GM12878 (cell line): ENCODE results near the gene SLC13A3. TPM values are rescaled to one million over a fixed set of nuclear protein-coding genes. Genes with fewer than 3 reads are reported as not detected.

Source experiments
- ATAC-seq: fragments of 200-7000 bp; cut with Tn5 transposase; 3 replicates; pipeline ENCODE4 v1.9.1; 2020; ENCODE audit warnings: mild to moderate bottlenecking, moderate library complexity
- BruUV-seq: library from RNA; stranded (reverse); fragments of 400-500 nt; replicated peaks from 2 replicates; lab custom pipeline; 2021; lab: Mats Ljungman, UMichigan
- CTCF ChIA-PET: fragments of 300-600 bp; sonication (Branson Sonifier 250); formaldehyde crosslinking; extraction: SDS; loops from one replicate; lab custom pipeline; 2021; ENCODE audit warnings: inconsistent platforms; lab: Yijun Ruan, JAX
- POLR2A ChIA-PET: fragments of 350-600 bp; formaldehyde crosslinking; extraction: SDS; loops from one replicate; lab custom pipeline; 2021; ENCODE audit warnings: inconsistent platforms; lab: Charles Lee
- RAD21 ChIA-PET: fragments of 300-600 bp; sonication (Branson Sonifier 250); formaldehyde crosslinking; loops from one replicate; lab custom pipeline; 2023; ENCODE audit warnings: antibody characterized with exemption; ENCODE audit not compliant: unreplicated experiment; lab: Charles Lee
- SMC1A ChIA-PET: fragments of 300-600 bp; sonication (Branson Sonifier 250); formaldehyde crosslinking; loops from one replicate; lab custom pipeline; 2023; ENCODE audit not compliant: unreplicated experiment, uncharacterized antibody; lab: Charles Lee
- DNase-seq: peaks from one replicate; pipeline ENCODE4 v3.0.0-alpha.2; 2011; ENCODE audit warnings: low read depth, low spot score
- FAIRE-seq: peaks from 3 replicates; lab custom pipeline; 2011; peaks lifted over from hg19 to GRCh38; lab: Jason Lieb, UNC
- H2AFZ ChIP-seq: 2 replicates; pipeline ENCODE4 v1.6.0; 2011; ENCODE audit warnings: low read depth, low read length, control low read depth; ENCODE audit not compliant: control insufficient read depth
- H3K27ac ChIP-seq: 2 replicates; pipeline ENCODE4 v1.5.1; 2011; ENCODE audit warnings: control low read depth; ENCODE audit not compliant: control insufficient read depth, insufficient read depth
- H3K27me3 ChIP-seq, 2 experiments: replicated peaks in 1 of 2; 2 replicates each; pipeline versions ENCODE4 v1.6.0 to v1.6.1; 2011; ENCODE audit warnings: low read length in 1 of 2; ENCODE audit not compliant: control insufficient read depth in 2 of 2, insufficient read depth in 2 of 2
- H3K36me3 ChIP-seq, 2 experiments: 2 replicates each; pipeline ENCODE4 v1.5.1; 2011; ENCODE audit warnings: low read length in 1 of 2; ENCODE audit not compliant: control insufficient read depth in 2 of 2, insufficient read depth in 2 of 2
- H3K4me1 ChIP-seq: 2 replicates; pipeline ENCODE4 v1.6.1; 2011; ENCODE audit warnings: mild to moderate bottlenecking, low read length, moderate library complexity, mixed read lengths; ENCODE audit not compliant: control insufficient read depth, insufficient read depth
- H3K4me2 ChIP-seq: 2 replicates; pipeline ENCODE4 v1.6.0; 2011; ENCODE audit warnings: control low read depth; ENCODE audit not compliant: control insufficient read depth, insufficient read depth
- H3K4me3 ChIP-seq: fragments of 200-600 bp; sonication (generic); 2 replicates; pipeline ENCODE4 v1.5.1; 2016
- H3K79me2 ChIP-seq: 2 replicates; pipeline ENCODE4 v1.6.0; 2011; ENCODE audit warnings: low read length; ENCODE audit not compliant: control insufficient read depth, insufficient read depth
- H3K9ac ChIP-seq: 2 replicates; pipeline ENCODE4 v1.8.0; 2011; ENCODE audit warnings: low read length, control low read depth, mixed read lengths; ENCODE audit not compliant: control insufficient read depth, insufficient read depth
- H3K9me3 ChIP-seq: replicated peaks from 3 replicates; pipeline ENCODE4 v1.5.1; 2011; ENCODE audit warnings: mild to moderate bottlenecking, low read length; ENCODE audit not compliant: control insufficient read depth, insufficient read depth
- H4K20me1 ChIP-seq: 2 replicates; pipeline ENCODE4 v1.6.0; 2011; ENCODE audit not compliant: control insufficient read depth, insufficient read depth
- ESRRA ChIP-seq: IDR thresholded peaks from 2 replicates; pipeline ENCODE4 v1.6.1; 2012; ENCODE audit warnings: mild to moderate bottlenecking, low read length, improper control_type of control experiment
- JUNB ChIP-seq: IDR thresholded peaks from 2 replicates; pipeline ENCODE4 v1.6.1; 2016; ENCODE audit warnings: antibody characterized with exemption, mild to moderate bottlenecking
- WGBS: methylation state at CpG from one replicate; pipeline ENCODE4 v1.1.6; 2016; ENCODE audit warnings: low lambda C conversion rate; ENCODE audit not compliant: insufficient replicate concordance, insufficient coverage; ENCODE audit errors: missing lambda C conversion rate; 5-methylcytosine and 5-hydroxymethylcytosine counted together
- in situ Hi-C: fragments of 300-500 bp; cut with MboI; formaldehyde crosslinking; loops from 9 replicates; pipeline ENCODE4 v1.14.3; 2018; ENCODE audit warnings: mixed read lengths
- intact Hi-C: fragments of 100-400 bp; cut with micrococcal nuclease; formaldehyde crosslinking; loops from one replicate; pipeline ENCODE4 v1.14.2; 2022; ENCODE audit not compliant: unreplicated experiment
- polyA plus RNA-seq, 11 experiments: library from polyadenylated mRNA; depleted of rRNA in 4 of 11; unstranded in 6 of 11; stranded (reverse) in 5 of 11; fragments of >200 nt; fragmentation: Nextera tagmentation in 4 of 11; fragmentation: Illumina TruSeq in 1 of 11; extraction: Ambion mirVana in 4 of 11; extraction: Trizol in 1 of 11; gene quantifications; 1 replicate in 1 of 11; 2 replicates in 10 of 11; pipeline versions ENCODE4 v1.2.1 to v1.2.3, GENCODE V29; 2011 to 2016; ENCODE audit warnings: inconsistent platforms in 2 of 11, missing spikeins in 2 of 11, low read depth in 1 of 11
- total RNA-seq, 4 experiments: library from RNA; depleted of rRNA in 3 of 4; stranded (reverse); fragments of >200 nt in 3 of 4; fragmentation: Illumina TruSeq in 1 of 4; extraction: Trizol in 1 of 4; gene quantifications; 2 replicates each; pipeline versions ENCODE4 v1.2.1 to v1.2.3, GENCODE V29; 2013 to 2021
- TF ChIP-seq, protein P1 (sequence below): IDR thresholded peaks from 2 replicates; pipeline ENCODE4 v1.6.1; 2012; ENCODE audit warnings: mild to moderate bottlenecking, low read depth, low read length
- TF ChIP-seq, protein P2 (sequence below): fragments of 450-650 bp; IDR thresholded peaks from 2 replicates; pipeline ENCODE4 v1.6.1; 2016; ENCODE audit warnings: mild to moderate bottlenecking, moderate library complexity, borderline replicate concordance

The SLC13A3 gene
- total and polyA plus RNA-seq, 10 of the 15 experiments (the other 5 are each of a cell fraction or from before 2014, with no cell fraction given) = 0.03 to 0.76 (median 0.07) TPM; not detected in 4

- H3K9ac ChIP-seq = no peak overlapping the region
- ATAC-seq (no peak), DNase-seq (no peak), FAIRE-seq (no peak)
- POLR2A ChIA-PET = no interaction called here
- no TSS peak for BruUV-seq
- no peaks in the 10 kb centered on the region for H3K36me3 ChIP-seq
- no peaks in the 10 kb centered on the region; the same call in 2 of the 3 replicates for H3K9me3 ChIP-seq
- no peaks in the 10 kb centered on the region for H3K79me2 ChIP-seq
- no peaks in the 10 kb centered on the region for H3K4me1 ChIP-seq
- H3K4me3 ChIP-seq = no peak overlapping the region
- no peak overlapping the region for H2AFZ ChIP-seq
- no peaks in the 10 kb centered on the region for H4K20me1 ChIP-seq
- no peak overlapping the region for H3K27ac ChIP-seq
- RAD21 ChIA-PET = no interaction called here
- SMC1A ChIA-PET = no interaction called here
- intact Hi-C loops = no loop called here
- in situ Hi-C loops = no loop called here
- H3K4me2 ChIP-seq = no peak overlapping the region
- 0% methylated on average over 2 of the region's 2 CpGs for WGBS
- no peaks in the 10 kb centered on the region for H3K27me3 ChIP-seq
- CTCF ChIA-PET = no interaction called here
- TF ChIP-seq ESRRA (no peak), JUNB (no peak)
- TF ChIP-seq, protein P1, sequence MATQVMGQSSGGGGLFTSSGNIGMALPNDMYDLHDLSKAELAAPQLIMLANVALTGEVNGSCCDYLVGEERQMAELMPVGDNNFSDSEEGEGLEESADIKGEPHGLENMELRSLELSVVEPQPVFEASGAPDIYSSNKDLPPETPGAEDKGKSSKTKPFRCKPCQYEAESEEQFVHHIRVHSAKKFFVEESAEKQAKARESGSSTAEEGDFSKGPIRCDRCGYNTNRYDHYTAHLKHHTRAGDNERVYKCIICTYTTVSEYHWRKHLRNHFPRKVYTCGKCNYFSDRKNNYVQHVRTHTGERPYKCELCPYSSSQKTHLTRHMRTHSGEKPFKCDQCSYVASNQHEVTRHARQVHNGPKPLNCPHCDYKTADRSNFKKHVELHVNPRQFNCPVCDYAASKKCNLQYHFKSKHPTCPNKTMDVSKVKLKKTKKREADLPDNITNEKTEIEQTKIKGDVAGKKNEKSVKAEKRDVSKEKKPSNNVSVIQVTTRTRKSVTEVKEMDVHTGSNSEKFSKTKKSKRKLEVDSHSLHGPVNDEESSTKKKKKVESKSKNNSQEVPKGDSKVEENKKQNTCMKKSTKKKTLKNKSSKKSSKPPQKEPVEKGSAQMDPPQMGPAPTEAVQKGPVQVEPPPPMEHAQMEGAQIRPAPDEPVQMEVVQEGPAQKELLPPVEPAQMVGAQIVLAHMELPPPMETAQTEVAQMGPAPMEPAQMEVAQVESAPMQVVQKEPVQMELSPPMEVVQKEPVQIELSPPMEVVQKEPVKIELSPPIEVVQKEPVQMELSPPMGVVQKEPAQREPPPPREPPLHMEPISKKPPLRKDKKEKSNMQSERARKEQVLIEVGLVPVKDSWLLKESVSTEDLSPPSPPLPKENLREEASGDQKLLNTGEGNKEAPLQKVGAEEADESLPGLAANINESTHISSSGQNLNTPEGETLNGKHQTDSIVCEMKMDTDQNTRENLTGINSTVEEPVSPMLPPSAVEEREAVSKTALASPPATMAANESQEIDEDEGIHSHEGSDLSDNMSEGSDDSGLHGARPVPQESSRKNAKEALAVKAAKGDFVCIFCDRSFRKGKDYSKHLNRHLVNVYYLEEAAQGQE = no peak
- TF ChIP-seq, protein P2, sequence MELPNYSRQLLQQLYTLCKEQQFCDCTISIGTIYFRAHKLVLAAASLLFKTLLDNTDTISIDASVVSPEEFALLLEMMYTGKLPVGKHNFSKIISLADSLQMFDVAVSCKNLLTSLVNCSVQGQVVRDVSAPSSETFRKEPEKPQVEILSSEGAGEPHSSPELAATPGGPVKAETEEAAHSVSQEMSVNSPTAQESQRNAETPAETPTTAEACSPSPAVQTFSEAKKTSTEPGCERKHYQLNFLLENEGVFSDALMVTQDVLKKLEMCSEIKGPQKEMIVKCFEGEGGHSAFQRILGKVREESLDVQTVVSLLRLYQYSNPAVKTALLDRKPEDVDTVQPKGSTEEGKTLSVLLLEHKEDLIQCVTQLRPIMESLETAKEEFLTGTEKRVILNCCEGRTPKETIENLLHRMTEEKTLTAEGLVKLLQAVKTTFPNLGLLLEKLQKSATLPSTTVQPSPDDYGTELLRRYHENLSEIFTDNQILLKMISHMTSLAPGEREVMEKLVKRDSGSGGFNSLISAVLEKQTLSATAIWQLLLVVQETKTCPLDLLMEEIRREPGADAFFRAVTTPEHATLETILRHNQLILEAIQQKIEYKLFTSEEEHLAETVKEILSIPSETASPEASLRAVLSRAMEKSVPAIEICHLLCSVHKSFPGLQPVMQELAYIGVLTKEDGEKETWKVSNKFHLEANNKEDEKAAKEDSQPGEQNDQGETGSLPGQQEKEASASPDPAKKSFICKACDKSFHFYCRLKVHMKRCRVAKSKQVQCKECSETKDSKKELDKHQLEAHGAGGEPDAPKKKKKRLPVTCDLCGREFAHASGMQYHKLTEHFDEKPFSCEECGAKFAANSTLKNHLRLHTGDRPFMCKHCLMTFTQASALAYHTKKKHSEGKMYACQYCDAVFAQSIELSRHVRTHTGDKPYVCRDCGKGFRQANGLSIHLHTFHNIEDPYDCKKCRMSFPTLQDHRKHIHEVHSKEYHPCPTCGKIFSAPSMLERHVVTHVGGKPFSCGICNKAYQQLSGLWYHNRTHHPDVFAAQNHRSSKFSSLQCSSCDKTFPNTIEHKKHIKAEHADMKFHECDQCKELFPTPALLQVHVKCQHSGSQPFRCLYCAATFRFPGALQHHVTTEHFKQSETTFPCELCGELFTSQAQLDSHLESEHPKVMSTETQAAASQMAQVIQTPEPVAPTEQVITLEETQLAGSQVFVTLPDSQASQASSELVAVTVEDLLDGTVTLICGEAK = no peak
Observed at GRCh38 chr20:46670228-46670584, 18.9 kb upstream of the SLC13A3 start.
